SK-N-SH treated with all-trans-retinoic acid at 6 μM for 48 hours (cell line): ENCODE data around the gene RBAK.

Experiments used
- ATAC-seq: fragments of 200-7000 bp; cut with Tn5 transposase; 3 replicates; pipeline ENCODE4 v1.9.1; 2020; ENCODE audit warnings: mild to moderate bottlenecking, moderate library complexity
- ARNTL ChIP-seq: fragments of 450-650 bp; formaldehyde crosslinking; IDR thresholded peaks from 2 replicates; pipeline ENCODE4 v1.5.0; 2020; ENCODE audit warnings: low read depth, mild to moderate bottlenecking, moderate library complexity, borderline replicate concordance
- BACH2 ChIP-seq: fragments of 250-450 bp; sonication (Bioruptor Pico); IDR thresholded peaks from 2 replicates; pipeline ENCODE4 v1.9.0; 2021; ENCODE audit warnings: mild to moderate bottlenecking, borderline replicate concordance
- CSDC2 ChIP-seq: fragments of 250-450 bp; sonication (Bioruptor Pico); IDR thresholded peaks from 2 replicates; pipeline ENCODE4 v1.5.0; 2020; ENCODE audit warnings: mild to moderate bottlenecking, moderate library complexity
- CSRNP3 ChIP-seq: fragments of 250-450 bp; sonication (Bioruptor Pico); IDR thresholded peaks from 2 replicates; pipeline ENCODE4 v1.5.1; 2021; ENCODE audit warnings: mild to moderate bottlenecking, moderate library complexity
- ESRRG ChIP-seq: fragments of 250-450 bp; sonication (Bioruptor Pico); IDR thresholded peaks from 2 replicates; pipeline ENCODE4 v1.6.1; 2021; ENCODE audit warnings: mild to moderate bottlenecking
- GLIS3 ChIP-seq: fragments of 250-450 bp; sonication (Bioruptor Pico); IDR thresholded peaks from 2 replicates; pipeline ENCODE4 v1.5.0; 2020; ENCODE audit warnings: mild to moderate bottlenecking, moderate library complexity
- ISL1 ChIP-seq: fragments of 250-450 bp; sonication (Bioruptor Pico); IDR thresholded peaks from 2 replicates; pipeline ENCODE4 v2.1.2; 2022; ENCODE audit warnings: mild to moderate bottlenecking, moderate library complexity
- PATZ1 ChIP-seq: fragments of 250-450 bp; sonication (Bioruptor Pico); IDR thresholded peaks from 2 replicates; pipeline ENCODE4 v1.8.0; 2020; ENCODE audit warnings: mild to moderate bottlenecking, moderate library complexity, borderline replicate concordance
- POU6F1 ChIP-seq: fragments of 250-450 bp; sonication (Bioruptor Pico); IDR thresholded peaks from 2 replicates; pipeline ENCODE4 v1.8.0; 2021; ENCODE audit warnings: low read depth, mild to moderate bottlenecking, moderate library complexity, borderline replicate concordance
- RARB ChIP-seq: fragments of 250-450 bp; sonication (Bioruptor Pico); IDR thresholded peaks from 2 replicates; pipeline ENCODE4 v1.8.0; 2021; ENCODE audit warnings: mild to moderate bottlenecking, moderate library complexity
- SNAI2 ChIP-seq: fragments of 250-450 bp; sonication (Bioruptor Pico); IDR thresholded peaks from 2 replicates; pipeline ENCODE4 v1.5.0; 2020; ENCODE audit warnings: mild to moderate bottlenecking, moderate library complexity
- TCF4 ChIP-seq: fragments of 250-450 bp; sonication (Bioruptor Pico); IDR thresholded peaks from 2 replicates; pipeline ENCODE4 v1.8.0; 2021; ENCODE audit warnings: mild to moderate bottlenecking, moderate library complexity, borderline replicate concordance
- TOX ChIP-seq: fragments of 250-450 bp; sonication (Bioruptor Pico); IDR thresholded peaks from 2 replicates; pipeline ENCODE4 v1.8.0; 2021; ENCODE audit warnings: mild to moderate bottlenecking, moderate library complexity, borderline replicate concordance
- TSHZ2 ChIP-seq: fragments of 250-450 bp; sonication (Bioruptor Pico); IDR thresholded peaks from 2 replicates; pipeline ENCODE4 v1.5.0; 2020; ENCODE audit warnings: mild to moderate bottlenecking, moderate library complexity
- ZC3H10 ChIP-seq: fragments of 250-450 bp; sonication (Bioruptor Pico); IDR thresholded peaks from 2 replicates; pipeline ENCODE4 v1.5.1; 2021; ENCODE audit warnings: mild to moderate bottlenecking, moderate library complexity
- ZFP3 ChIP-seq: fragments of 250-450 bp; sonication (Bioruptor Pico); IDR thresholded peaks from 2 replicates; pipeline ENCODE4 v1.5.0; 2020; ENCODE audit warnings: mild to moderate bottlenecking, moderate library complexity
- ZFP30 ChIP-seq: fragments of 450-650 bp; formaldehyde crosslinking; IDR thresholded peaks from 2 replicates; pipeline ENCODE4 v1.5.0; 2022; ENCODE audit warnings: mild to moderate bottlenecking, moderate library complexity
- ZNF565 ChIP-seq: fragments of 450-650 bp; formaldehyde crosslinking; conservative IDR thresholded peaks from 2 replicates; pipeline ENCODE4 v1.5.0; 2020; ENCODE audit warnings: low read depth, mild to moderate bottlenecking, moderate library complexity
- ZNF70 ChIP-seq: fragments of 450-650 bp; formaldehyde crosslinking; IDR thresholded peaks from 2 replicates; pipeline ENCODE4 v1.5.0; 2020; ENCODE audit warnings: mild to moderate bottlenecking, moderate library complexity
- ZNF8 ChIP-seq: fragments of 450-650 bp; formaldehyde crosslinking; IDR thresholded peaks from 2 replicates; pipeline ENCODE4 v1.5.0; 2020; ENCODE audit warnings: mild to moderate bottlenecking, moderate library complexity

Gene RBAK

GRCh38 chr7:4998910-4999309, 46.8 kb upstream of the RBAK start:
- ATAC-seq = no peak
- TF ChIP-seq PATZ1 (no peak), ESRRG (CRISPR knock-in tag) (no peak), GLIS3 (no peak), POU6F1 (no peak), CSDC2 (CRISPR knock-in tag) (no peak), BACH2 (no peak), SNAI2 (CRISPR knock-in tag) (no peak), ZFP3 (CRISPR knock-in tag) (no peak), ZNF8 (CRISPR knock-in tag) (no peak), TSHZ2 (CRISPR knock-in tag) (no peak), RARB (CRISPR knock-in tag) (no peak), CSRNP3 (no peak), ISL1 (CRISPR knock-in tag) (no peak), ZFP30 (no peak)

GRCh38 chr7:4999369-4999950, 46.2 kb upstream of the RBAK start:
- no peak for ATAC-seq
- TF ChIP-seq ZNF8 (CRISPR knock-in tag) (no peak), ZC3H10 (CRISPR knock-in tag) (no peak), ZNF70 (no peak)

- ATAC-seq = no peak
- TF ChIP-seq ARNTL (no peak), ZNF565 (CRISPR knock-in tag) (no peak), RARB (CRISPR knock-in tag) (no peak), TCF4 (CRISPR knock-in tag) (no peak), ZFP3 (CRISPR knock-in tag) (no peak), BACH2 (no peak), SNAI2 (CRISPR knock-in tag) (no peak), TOX (no peak), ZFP30 (no peak), CSDC2 (CRISPR knock-in tag) (no peak), POU6F1 (no peak)
Observed at GRCh38 chr7:5001003-5001402, 44.7 kb upstream of the RBAK start.

GRCh38 chr7:5001911-5002310, 43.7 kb upstream of the RBAK start:
- ATAC-seq = no peak
- TF ChIP-seq ESRRG (CRISPR knock-in tag) (no peak), TSHZ2 (CRISPR knock-in tag) (no peak), CSDC2 (CRISPR knock-in tag) (no peak), ZNF70 (no peak)
